HepG2 (cell line): ENCODE results near the gene SBNO2. TPM values are rescaled to one million over a fixed set of nuclear protein-coding genes. Genes with fewer than 3 reads are reported as not detected.

Experiments
- BRD4 ChIP-seq: sonication (generic); formaldehyde crosslinking; IDR thresholded peaks from 2 replicates; pipeline ENCODE4 v1.4.0; 2020; ENCODE audit warnings: missing genetic modification reagents
- CHD4 ChIP-seq: fragments of 200-600 bp; sonication (generic); IDR thresholded peaks from 2 replicates; pipeline ENCODE4 v1.7.0; 2017; ENCODE audit warnings: mild to moderate bottlenecking, low read length, borderline replicate concordance
- HNRNPK ChIP-seq: fragments of 200-400 bp; formaldehyde crosslinking; IDR thresholded peaks from 2 replicates; pipeline ENCODE4 v1.6.1; 2018; ENCODE audit warnings: low read length, low read depth, moderate library complexity, mild to moderate bottlenecking; ENCODE audit not compliant: poor library complexity, severe bottlenecking
- KLF6 ChIP-seq: IDR thresholded peaks from 2 replicates; pipeline ENCODE4 v1.8.0; 2016; ENCODE audit warnings: missing biosample characterization, missing genetic modification reagents
- PHF20 ChIP-seq: sonication (generic); formaldehyde crosslinking; IDR thresholded peaks from 2 replicates; pipeline ENCODE4 v1.5.0; 2020; ENCODE audit warnings: mild to moderate bottlenecking, missing genetic modification reagents
- SOX6 ChIP-seq, 2 experiments: fragments of 450-650 bp in 1 of 2; sonication (generic) in 1 of 2; formaldehyde crosslinking in 1 of 2; IDR thresholded peaks; 2 replicates each; pipeline versions ENCODE4 v1.4.0 to v1.6.1; 2017 to 2020; ENCODE audit warnings: antibody characterized with exemption in 1 of 2, mild to moderate bottlenecking in 1 of 2, missing genetic modification reagents in 1 of 2
- SYNCRIP ChIP-seq: fragments of 200-400 bp; formaldehyde crosslinking; IDR thresholded peaks from 2 replicates; pipeline ENCODE4 v1.6.1; 2018; ENCODE audit warnings: mild to moderate bottlenecking, low read depth, low read length; ENCODE audit not compliant: insufficient read depth
- TBX2 ChIP-seq: sonication (generic); formaldehyde crosslinking; IDR thresholded peaks from 2 replicates; pipeline ENCODE4 v1.5.0; 2020; ENCODE audit warnings: missing genetic modification reagents, mild to moderate bottlenecking, borderline replicate concordance
- ZNF207 ChIP-seq: fragments of 450-650 bp; IDR thresholded peaks from 2 replicates; pipeline ENCODE4 v1.6.1; 2016; ENCODE audit warnings: antibody characterized with exemption, borderline replicate concordance
- ZNF543 ChIP-seq: sonication (generic); formaldehyde crosslinking; IDR thresholded peaks from 2 replicates; pipeline ENCODE4 v1.4.0; 2020; ENCODE audit warnings: mild to moderate bottlenecking, missing genetic modification reagents
- ZNF709 ChIP-seq: sonication (generic); formaldehyde crosslinking; IDR thresholded peaks from 2 replicates; pipeline ENCODE4 v1.5.0; 2020; ENCODE audit warnings: mild to moderate bottlenecking, missing genetic modification reagents
- ZNF841 ChIP-seq: sonication (generic); formaldehyde crosslinking; IDR thresholded peaks from 2 replicates; pipeline ENCODE4 v1.8.1; 2023; ENCODE audit warnings: missing genetic modification reagents, borderline replicate concordance
- ZZZ3 ChIP-seq: sonication (generic); formaldehyde crosslinking; IDR thresholded peaks from 2 replicates; pipeline ENCODE4 v1.4.0; 2020; ENCODE audit warnings: missing genetic modification reagents, mild to moderate bottlenecking, borderline replicate concordance
- polyA plus RNA-seq, 8 experiments: library from polyadenylated mRNA; depleted of rRNA in 3 of 8; stranded (reverse) in 7 of 8; unstranded in 1 of 8; fragments of >200 nt; fragmentation: Illumina TruSeq in 4 of 8; extraction: Trizol in 4 of 8; gene quantifications; 2 replicates each; pipeline versions ENCODE4 v1.2.1 to v1.2.3, GENCODE V29; 2011 to 2016; ENCODE audit warnings: low read depth in 4 of 8, missing spikeins in 1 of 8, mixed read lengths in 1 of 8; ENCODE audit not compliant: insufficient read depth in 1 of 8
- total RNA-seq, 5 experiments: library from RNA; depleted of rRNA; stranded (reverse); fragments of >200 nt; fragmentation: Illumina TruSeq; extraction: Trizol; gene quantifications; 2 replicates each; pipeline ENCODE4 v1.2.3, GENCODE V29; 2016; ENCODE audit warnings: low read depth in 1 of 5
- TF ChIP-seq, protein P1 (sequence below): sonication (generic); formaldehyde crosslinking; IDR thresholded peaks from 2 replicates; pipeline ENCODE4 v1.5.1; 2020; ENCODE audit warnings: mild to moderate bottlenecking, missing genetic modification reagents, borderline replicate concordance
- TF ChIP-seq, protein P2 (sequence below): IDR thresholded peaks from 2 replicates; pipeline ENCODE4 v1.6.1; 2016; ENCODE audit warnings: mild to moderate bottlenecking, missing biosample characterization, missing genetic modification reagents
- TF ChIP-seq, protein P3 (sequence below): sonication (generic); formaldehyde crosslinking; IDR thresholded peaks from 2 replicates; pipeline ENCODE4 v1.4.0; 2020; ENCODE audit warnings: missing genetic modification reagents
- TF ChIP-seq, protein P4 (sequence below): sonication (generic); formaldehyde crosslinking; IDR thresholded peaks from 2 replicates; pipeline ENCODE4 v1.5.0; 2020; ENCODE audit warnings: missing genetic modification reagents

The SBNO2 gene
- total and polyA plus RNA-seq, 2 of the 13 experiments (the other 11 are each of a cell fraction or from before 2014, with no cell fraction given) = 8.6 to 10.4 TPM

DNA sequence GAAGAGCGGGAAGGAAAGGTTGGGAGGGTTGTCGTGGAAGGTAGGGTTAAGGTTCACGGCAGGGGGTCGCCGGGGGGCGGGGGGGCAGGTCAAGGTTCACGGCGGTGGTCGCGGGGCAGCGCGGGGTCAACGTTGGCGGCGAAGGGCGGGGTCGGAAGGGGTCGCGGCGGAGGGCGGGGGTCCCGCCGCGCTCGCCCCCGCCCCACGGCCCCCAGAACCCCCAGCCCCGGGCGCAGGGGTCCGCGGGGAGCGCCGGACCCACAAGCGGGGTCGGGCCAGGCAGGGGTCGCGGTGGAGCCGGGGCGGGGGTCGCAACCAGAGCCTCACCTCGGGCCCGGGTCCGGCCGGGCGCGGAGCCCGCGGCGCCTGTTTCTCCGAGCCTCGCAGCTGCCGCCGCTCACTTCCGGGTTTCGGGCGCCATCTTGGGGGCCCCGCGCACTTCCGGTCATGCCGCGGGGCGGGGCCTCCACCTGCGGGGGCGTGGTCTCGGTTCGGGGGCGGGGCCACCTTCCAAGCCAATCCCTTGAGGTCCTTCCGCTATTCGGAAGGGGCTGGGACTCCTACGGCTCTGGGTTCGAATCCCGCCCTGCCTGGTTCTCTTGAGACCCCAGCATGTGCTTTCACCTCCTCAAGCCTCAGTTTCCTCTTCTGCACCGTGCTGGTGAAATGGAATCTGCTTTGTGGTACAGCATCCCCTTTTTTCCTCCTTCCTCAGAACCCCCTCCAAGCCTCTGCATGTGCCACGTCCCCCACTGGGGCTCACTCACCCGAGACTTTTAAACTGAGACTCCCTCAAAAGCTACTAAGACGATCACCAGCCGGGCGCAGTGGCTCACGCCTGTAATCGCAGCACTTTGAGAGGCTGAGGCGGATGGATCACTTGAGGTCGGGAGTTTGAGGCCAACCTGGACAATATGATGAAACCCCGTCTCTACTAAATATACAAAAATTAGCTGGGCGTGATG, at the start of gene SBNO2 (continued):
- TF ChIP-seq, protein P1, sequence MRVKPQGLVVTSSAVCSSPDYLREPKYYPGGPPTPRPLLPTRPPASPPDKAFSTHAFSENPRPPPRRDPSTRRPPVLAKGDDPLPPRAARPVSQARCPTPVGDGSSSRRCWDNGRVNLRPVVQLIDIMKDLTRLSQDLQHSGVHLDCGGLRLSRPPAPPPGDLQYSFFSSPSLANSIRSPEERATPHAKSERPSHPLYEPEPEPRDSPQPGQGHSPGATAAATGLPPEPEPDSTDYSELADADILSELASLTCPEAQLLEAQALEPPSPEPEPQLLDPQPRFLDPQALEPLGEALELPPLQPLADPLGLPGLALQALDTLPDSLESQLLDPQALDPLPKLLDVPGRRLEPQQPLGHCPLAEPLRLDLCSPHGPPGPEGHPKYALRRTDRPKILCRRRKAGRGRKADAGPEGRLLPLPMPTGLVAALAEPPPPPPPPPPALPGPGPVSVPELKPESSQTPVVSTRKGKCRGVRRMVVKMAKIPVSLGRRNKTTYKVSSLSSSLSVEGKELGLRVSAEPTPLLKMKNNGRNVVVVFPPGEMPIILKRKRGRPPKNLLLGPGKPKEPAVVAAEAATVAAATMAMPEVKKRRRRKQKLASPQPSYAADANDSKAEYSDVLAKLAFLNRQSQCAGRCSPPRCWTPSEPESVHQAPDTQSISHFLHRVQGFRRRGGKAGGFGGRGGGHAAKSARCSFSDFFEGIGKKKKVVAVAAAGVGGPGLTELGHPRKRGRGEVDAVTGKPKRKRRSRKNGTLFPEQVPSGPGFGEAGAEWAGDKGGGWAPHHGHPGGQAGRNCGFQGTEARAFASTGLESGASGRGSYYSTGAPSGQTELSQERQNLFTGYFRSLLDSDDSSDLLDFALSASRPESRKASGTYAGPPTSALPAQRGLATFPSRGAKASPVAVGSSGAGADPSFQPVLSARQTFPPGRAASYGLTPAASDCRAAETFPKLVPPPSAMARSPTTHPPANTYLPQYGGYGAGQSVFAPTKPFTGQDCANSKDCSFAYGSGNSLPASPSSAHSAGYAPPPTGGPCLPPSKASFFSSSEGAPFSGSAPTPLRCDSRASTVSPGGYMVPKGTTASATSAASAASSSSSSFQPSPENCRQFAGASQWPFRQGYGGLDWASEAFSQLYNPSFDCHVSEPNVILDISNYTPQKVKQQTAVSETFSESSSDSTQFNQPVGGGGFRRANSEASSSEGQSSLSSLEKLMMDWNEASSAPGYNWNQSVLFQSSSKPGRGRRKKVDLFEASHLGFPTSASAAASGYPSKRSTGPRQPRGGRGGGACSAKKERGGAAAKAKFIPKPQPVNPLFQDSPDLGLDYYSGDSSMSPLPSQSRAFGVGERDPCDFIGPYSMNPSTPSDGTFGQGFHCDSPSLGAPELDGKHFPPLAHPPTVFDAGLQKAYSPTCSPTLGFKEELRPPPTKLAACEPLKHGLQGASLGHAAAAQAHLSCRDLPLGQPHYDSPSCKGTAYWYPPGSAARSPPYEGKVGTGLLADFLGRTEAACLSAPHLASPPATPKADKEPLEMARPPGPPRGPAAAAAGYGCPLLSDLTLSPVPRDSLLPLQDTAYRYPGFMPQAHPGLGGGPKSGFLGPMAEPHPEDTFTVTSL (CRISPR knock-in tag) = no peak
- TF ChIP-seq, protein P2, sequence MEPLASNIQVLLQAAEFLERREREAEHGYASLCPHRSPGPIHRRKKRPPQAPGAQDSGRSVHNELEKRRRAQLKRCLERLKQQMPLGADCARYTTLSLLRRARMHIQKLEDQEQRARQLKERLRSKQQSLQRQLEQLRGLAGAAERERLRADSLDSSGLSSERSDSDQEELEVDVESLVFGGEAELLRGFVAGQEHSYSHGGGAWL (CRISPR knock-in tag) = peak; percentile 51; the same call in 1 of the 2 replicates
- TF ChIP-seq ZNF709 (CRISPR knock-in tag) = no peak
- TF ChIP-seq, protein P3, sequence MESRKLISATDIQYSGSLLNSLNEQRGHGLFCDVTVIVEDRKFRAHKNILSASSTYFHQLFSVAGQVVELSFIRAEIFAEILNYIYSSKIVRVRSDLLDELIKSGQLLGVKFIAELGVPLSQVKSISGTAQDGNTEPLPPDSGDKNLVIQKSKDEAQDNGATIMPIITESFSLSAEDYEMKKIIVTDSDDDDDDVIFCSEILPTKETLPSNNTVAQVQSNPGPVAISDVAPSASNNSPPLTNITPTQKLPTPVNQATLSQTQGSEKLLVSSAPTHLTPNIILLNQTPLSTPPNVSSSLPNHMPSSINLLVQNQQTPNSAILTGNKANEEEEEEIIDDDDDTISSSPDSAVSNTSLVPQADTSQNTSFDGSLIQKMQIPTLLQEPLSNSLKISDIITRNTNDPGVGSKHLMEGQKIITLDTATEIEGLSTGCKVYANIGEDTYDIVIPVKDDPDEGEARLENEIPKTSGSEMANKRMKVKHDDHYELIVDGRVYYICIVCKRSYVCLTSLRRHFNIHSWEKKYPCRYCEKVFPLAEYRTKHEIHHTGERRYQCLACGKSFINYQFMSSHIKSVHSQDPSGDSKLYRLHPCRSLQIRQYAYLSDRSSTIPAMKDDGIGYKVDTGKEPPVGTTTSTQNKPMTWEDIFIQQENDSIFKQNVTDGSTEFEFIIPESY (CRISPR knock-in tag) = no peak; the same call in 1 of the 2 replicates
- TF ChIP-seq SYNCRIP = no peak
- TF ChIP-seq TBX2 (CRISPR knock-in tag) = peak; percentile 46; the same call in 1 of the 2 replicates
- TF ChIP-seq SOX6 (IDR thresholded peaks at IDR 0.05) = no peak
- TF ChIP-seq SOX6 (CRISPR knock-in tag; IDR thresholded peaks at IDR 0.05) = 0 out of 2 replicates have a peak, but pooled peaks have one; percentile 12
- peak; percentile 19 for TF ChIP-seq HNRNPK
- peak; percentile 52; the same call in 1 of the 2 replicates for TF ChIP-seq CHD4
- TF ChIP-seq KLF6 (CRISPR knock-in tag) = no peak; the same call in 1 of the 2 replicates
- 0 out of 2 replicates have a peak, but pooled peaks have one; percentile 48 for TF ChIP-seq BRD4
- TF ChIP-seq, protein P4, sequence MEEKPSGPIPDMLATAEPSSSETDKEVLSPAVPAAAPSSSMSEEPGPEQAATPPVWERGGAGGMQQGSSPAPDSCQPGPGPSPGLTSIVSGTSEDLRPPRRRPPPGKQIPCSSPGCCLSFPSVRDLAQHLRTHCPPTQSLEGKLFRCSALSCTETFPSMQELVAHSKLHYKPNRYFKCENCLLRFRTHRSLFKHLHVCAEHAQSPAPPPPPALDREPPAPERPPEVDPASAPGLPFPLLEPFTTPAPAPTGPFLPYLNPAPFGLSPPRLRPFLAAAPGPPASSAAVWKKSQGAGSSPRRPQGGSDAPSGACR (CRISPR knock-in tag) = no peak
- TF ChIP-seq ZNF207 = no peak
- TF ChIP-seq ZNF841 (CRISPR knock-in tag) = no peak
- TF ChIP-seq ZNF543 (CRISPR knock-in tag) = no peak
- TF ChIP-seq ZZZ3 (CRISPR knock-in tag) = no peak
- peak; percentile 80 for TF ChIP-seq PHF20
